GM21528 (cell line): ENCODE data around the gene NSF.

Source experiments
- ATAC-seq: cut with Tn5 transposase; IDR thresholded peaks from one replicate; pipeline ENCODE4 v1.9.1; 2021; ENCODE audit warnings: mild to moderate bottlenecking, moderate library complexity; ENCODE audit not compliant: unreplicated experiment, low FRiP score

The NSF gene

GRCh38 chr17:46793541-46793940 lies 203.1 kb downstream of the NSF start:
- no peak for ATAC-seq

- no peak for ATAC-seq
Measured at GRCh38 chr17:46794318-46794717, 203.8 kb downstream of the NSF start.

- no peak for ATAC-seq
Measured at GRCh38 chr17:46795379-46795952, 205.0 kb downstream of the NSF start.

GRCh38 chr17:46796084-46796483 lies 205.6 kb downstream of the NSF start:
- no peak for ATAC-seq

- no peak for ATAC-seq
Measured at GRCh38 chr17:46796524-46796923, 206.1 kb downstream of the NSF start.

- ATAC-seq = no peak
Measured at GRCh38 chr17:46796956-46797530, 206.6 kb downstream of the NSF start.

- ATAC-seq = no peak
Measured at GRCh38 chr17:46800573-46800972, 210.1 kb downstream of the NSF start.

GRCh38 chr17:46802800-46803199 lies 212.3 kb downstream of the NSF start:
- ATAC-seq = no peak

GRCh38 chr17:46803544-46803943 lies 213.1 kb downstream of the NSF start:
- ATAC-seq = no peak

GRCh38 chr17:46805771-46806170 lies 215.3 kb downstream of the NSF start:
- ATAC-seq = no peak
